GM12878 (cell line): ENCODE measurements around the gene PHF14. TPM values are rescaled to one million over a fixed set of nuclear protein-coding genes. Genes with fewer than 3 reads are reported as not detected.

Source experiments
- ATAC-seq: fragments of 200-7000 bp; cut with Tn5 transposase; 3 replicates; pipeline ENCODE4 v1.9.1; 2020; ENCODE audit warnings: mild to moderate bottlenecking, moderate library complexity
- BruUV-seq: library from RNA; stranded (reverse); fragments of 400-500 nt; replicated peaks from 2 replicates; lab custom pipeline; 2021; lab: Mats Ljungman, UMichigan
- CTCF ChIA-PET: fragments of 300-600 bp; sonication (Branson Sonifier 250); formaldehyde crosslinking; extraction: SDS; loops from one replicate; lab custom pipeline; 2021; ENCODE audit warnings: inconsistent platforms; lab: Yijun Ruan, JAX
- POLR2A ChIA-PET: fragments of 350-600 bp; formaldehyde crosslinking; extraction: SDS; loops from one replicate; lab custom pipeline; 2021; ENCODE audit warnings: inconsistent platforms; lab: Charles Lee
- RAD21 ChIA-PET: fragments of 300-600 bp; sonication (Branson Sonifier 250); formaldehyde crosslinking; loops from one replicate; lab custom pipeline; 2023; ENCODE audit warnings: antibody characterized with exemption; ENCODE audit not compliant: unreplicated experiment; lab: Charles Lee
- SMC1A ChIA-PET: fragments of 300-600 bp; sonication (Branson Sonifier 250); formaldehyde crosslinking; loops from one replicate; lab custom pipeline; 2023; ENCODE audit not compliant: unreplicated experiment, uncharacterized antibody; lab: Charles Lee
- DNase-seq: peaks from one replicate; pipeline ENCODE4 v3.0.0-alpha.2; 2011; ENCODE audit warnings: low read depth, low spot score
- FAIRE-seq: peaks from 3 replicates; lab custom pipeline; 2011; peaks lifted over from hg19 to GRCh38; lab: Jason Lieb, UNC
- H2AFZ ChIP-seq: 2 replicates; pipeline ENCODE4 v1.6.0; 2011; ENCODE audit warnings: low read depth, low read length, control low read depth; ENCODE audit not compliant: control insufficient read depth
- H3K27ac ChIP-seq: 2 replicates; pipeline ENCODE4 v1.5.1; 2011; ENCODE audit warnings: control low read depth; ENCODE audit not compliant: control insufficient read depth, insufficient read depth
- H3K27me3 ChIP-seq, 2 experiments: replicated peaks in 1 of 2; 2 replicates each; pipeline versions ENCODE4 v1.6.0 to v1.6.1; 2011; ENCODE audit warnings: low read length in 1 of 2; ENCODE audit not compliant: control insufficient read depth in 2 of 2, insufficient read depth in 2 of 2
- H3K36me3 ChIP-seq, 2 experiments: 2 replicates each; pipeline ENCODE4 v1.5.1; 2011; ENCODE audit warnings: low read length in 1 of 2; ENCODE audit not compliant: control insufficient read depth in 2 of 2, insufficient read depth in 2 of 2
- H3K4me1 ChIP-seq: 2 replicates; pipeline ENCODE4 v1.6.1; 2011; ENCODE audit warnings: mild to moderate bottlenecking, low read length, moderate library complexity, mixed read lengths; ENCODE audit not compliant: control insufficient read depth, insufficient read depth
- H3K4me2 ChIP-seq: 2 replicates; pipeline ENCODE4 v1.6.0; 2011; ENCODE audit warnings: control low read depth; ENCODE audit not compliant: control insufficient read depth, insufficient read depth
- H3K4me3 ChIP-seq: fragments of 200-600 bp; sonication (generic); 2 replicates; pipeline ENCODE4 v1.5.1; 2016
- H3K79me2 ChIP-seq: 2 replicates; pipeline ENCODE4 v1.6.0; 2011; ENCODE audit warnings: low read length; ENCODE audit not compliant: control insufficient read depth, insufficient read depth
- H3K9ac ChIP-seq: 2 replicates; pipeline ENCODE4 v1.8.0; 2011; ENCODE audit warnings: low read length, control low read depth, mixed read lengths; ENCODE audit not compliant: control insufficient read depth, insufficient read depth
- H3K9me3 ChIP-seq: replicated peaks from 3 replicates; pipeline ENCODE4 v1.5.1; 2011; ENCODE audit warnings: mild to moderate bottlenecking, low read length; ENCODE audit not compliant: control insufficient read depth, insufficient read depth
- H4K20me1 ChIP-seq: 2 replicates; pipeline ENCODE4 v1.6.0; 2011; ENCODE audit not compliant: control insufficient read depth, insufficient read depth
- CEBPB ChIP-seq, 2 experiments: fragments of 150-350 bp in 1 of 2; IDR thresholded peaks; 2 replicates each; pipeline ENCODE4 v1.6.1; 2012 to 2014; ENCODE audit warnings: low read depth in 2 of 2, low read length in 2 of 2, borderline replicate concordance in 1 of 2, inconsistent platforms in 1 of 2
- CEBPZ ChIP-seq: fragments of 150-350 bp; IDR thresholded peaks from 2 replicates; pipeline ENCODE4 v1.6.1; 2016; ENCODE audit warnings: low read depth, low read length
- KLF5 ChIP-seq: fragments of 450-650 bp; IDR thresholded peaks from 2 replicates; pipeline ENCODE4 v1.6.1; 2014; ENCODE audit warnings: mild to moderate bottlenecking; ENCODE audit not compliant: partially characterized antibody
- ZBTB33 ChIP-seq: fragments of 450-650 bp; IDR thresholded peaks from 2 replicates; pipeline ENCODE4 v1.6.1; 2017; ENCODE audit warnings: mild to moderate bottlenecking
- WGBS: methylation state at CpG from one replicate; pipeline ENCODE4 v1.1.6; 2016; ENCODE audit warnings: low lambda C conversion rate; ENCODE audit not compliant: insufficient replicate concordance, insufficient coverage; ENCODE audit errors: missing lambda C conversion rate; 5-methylcytosine and 5-hydroxymethylcytosine counted together
- in situ Hi-C: fragments of 300-500 bp; cut with MboI; formaldehyde crosslinking; loops from 9 replicates; pipeline ENCODE4 v1.14.3; 2018; ENCODE audit warnings: mixed read lengths
- intact Hi-C: fragments of 100-400 bp; cut with micrococcal nuclease; formaldehyde crosslinking; loops from one replicate; pipeline ENCODE4 v1.14.2; 2022; ENCODE audit not compliant: unreplicated experiment
- polyA plus RNA-seq, 11 experiments: library from polyadenylated mRNA; depleted of rRNA in 4 of 11; unstranded in 6 of 11; stranded (reverse) in 5 of 11; fragments of >200 nt; fragmentation: Nextera tagmentation in 4 of 11; fragmentation: Illumina TruSeq in 1 of 11; extraction: Ambion mirVana in 4 of 11; extraction: Trizol in 1 of 11; gene quantifications; 1 replicate in 1 of 11; 2 replicates in 10 of 11; pipeline versions ENCODE4 v1.2.1 to v1.2.3, GENCODE V29; 2011 to 2016; ENCODE audit warnings: inconsistent platforms in 2 of 11, missing spikeins in 2 of 11, low read depth in 1 of 11
- total RNA-seq, 4 experiments: library from RNA; depleted of rRNA in 3 of 4; stranded (reverse); fragments of >200 nt in 3 of 4; fragmentation: Illumina TruSeq in 1 of 4; extraction: Trizol in 1 of 4; gene quantifications; 2 replicates each; pipeline versions ENCODE4 v1.2.1 to v1.2.3, GENCODE V29; 2013 to 2021

PHF14 gene
- total and polyA plus RNA-seq, 10 of the 15 experiments (the other 5 are each of a cell fraction or from before 2014, with no cell fraction given): 21.3 to 47.1 (median 29.9) TPM

GRCh38 chr7:11171569-11172192 is 198.0 kb downstream of the PHF14 start:
- RAD21 ChIA-PET: interaction anchor here (1.2 kb wide), 1 partner anchor 40 kb away, joined by 3 read pairs; no protein-coding TSS in a partner anchor
- POLR2A ChIA-PET: no interaction called here
- H3K4me1 ChIP-seq: no peaks in the 10 kb centered on the region; the same call in 1 of the 2 replicates
- no peaks in the 10 kb centered on the region for H3K27me3 ChIP-seq
- H3K79me2 ChIP-seq: no peaks in the 10 kb centered on the region
- H3K36me3 ChIP-seq: no peaks in the 10 kb centered on the region
- no peak overlapping the region for H3K4me3 ChIP-seq
- no peaks in the 10 kb centered on the region for H4K20me1 ChIP-seq
- in situ Hi-C loops: no loop called here
- intact Hi-C loops: no loop called here
- DNase-seq (no peak), ATAC-seq (no peak; the same call in 2 of the 3 replicates), FAIRE-seq (no peak)
- SMC1A ChIA-PET: interaction anchor here (1.0 to 1.1 kb wide), 2 partner anchors 10 to 40 kb away, joined by 4 to 5 read pairs; no protein-coding TSS in a partner anchor
- BruUV-seq: no TSS peak
- WGBS: 96% methylated on average over 5 of the region's 5 CpGs
- TF ChIP-seq CEBPB (IDR thresholded peaks at IDR 0.05; ENCODE audit: borderline replicate concordance in 1 of 2, low read depth in 2 of 2, low read length in 2 of 2) (no peak), CEBPZ (no peak), KLF5 (no peak), ZBTB33 (no peak)
- no peaks in the 10 kb centered on the region for H3K9me3 ChIP-seq
- H3K9ac ChIP-seq: no peak overlapping the region
- H3K27ac ChIP-seq: no peak overlapping the region
- CTCF ChIA-PET: no interaction called here
- H3K4me2 ChIP-seq: no peak overlapping the region
- H2AFZ ChIP-seq: no peak overlapping the region
